ENCODE data around the gene C1orf167. TPM values are rescaled to one million over a fixed set of nuclear protein-coding genes. Genes with fewer than 3 reads are reported as not detected.

Gene C1orf167
- total and polyA plus RNA-seq, 4 experiments from 2014 or later: not detected

DNA sequence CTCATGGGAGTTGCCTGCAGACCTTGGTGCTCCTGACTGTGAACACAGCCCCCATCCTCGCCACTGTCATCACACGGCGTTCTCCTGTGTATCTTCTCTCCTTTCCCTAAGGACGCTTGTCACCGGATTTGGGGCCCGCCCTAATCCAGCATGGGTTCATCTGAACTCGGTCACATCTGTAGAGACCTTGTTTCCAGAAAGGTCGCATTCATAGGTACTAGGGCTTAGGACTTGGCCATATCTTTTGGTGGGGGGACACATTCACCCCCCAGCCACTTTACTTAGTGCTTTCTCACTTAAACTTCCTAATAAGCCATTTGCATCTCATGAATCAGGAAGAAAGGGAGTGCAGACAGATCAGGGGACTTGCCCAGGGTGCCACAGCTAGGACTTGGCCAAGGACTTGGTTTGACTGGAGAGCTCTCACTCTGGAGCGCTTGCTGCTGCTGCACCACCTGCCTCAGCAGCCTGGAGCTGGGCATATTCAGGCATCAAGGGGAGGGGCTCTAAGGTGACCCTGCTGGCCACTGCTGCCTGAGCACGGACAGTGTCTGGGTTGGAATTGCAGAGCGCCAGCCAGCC lies 75.9 kb downstream of the C1orf167 start:
- no peaks in the 10 kb centered on the region for H3K27me3 ChIP-seq (ENCODE audit: insufficient read depth, low read length)
- peaks cover 36 to 59% of the 10 kb centered on the region in 2 donors for H3K36me3 Mint-ChIP-seq
- H3K4me1 Mint-ChIP-seq: peaks cover 2 to 6% (median 4%) of the 10 kb centered on the region in 4 donors
- H3K27ac Mint-ChIP-seq: no peak overlapping the region
- H3K27me3 Mint-ChIP-seq: no peaks in the 10 kb centered on the region
- no peak for DNase-seq
- H3K27ac ChIP-seq (ENCODE audit: low read depth, low read length): no peak overlapping the region
- no peak overlapping the region for H3K4me3 Mint-ChIP-seq
- intact Hi-C loops (cut with micrococcal nuclease): loop anchor here (1.0 to 5.0 kb wide), 6 partner anchors 56 to 279 kb away; partner anchors contain the start of gene MFN2
- peaks cover 44% of the 10 kb centered on the region for H3K36me3 ChIP-seq (ENCODE audit: insufficient read depth, low read length)
- no peaks in the 10 kb centered on the region for H3K9me3 ChIP-seq (ENCODE audit: control insufficient read depth in 1 of 2, low read length in 2 of 2)
- H3K9me3 Mint-ChIP-seq: no peaks in the 10 kb centered on the region
- H3K4me3 ChIP-seq (ENCODE audit: low read length in 2 of 2): no peak overlapping the region
- POLR2A ChIA-PET (ENCODE audit: partially characterized antibody): interaction anchor here (1.3 to 4.9 kb wide), 2 partner anchors 10 to 71 kb away, joined by 3 to 37 read pairs; partner anchors contain the start of gene NPPA
- peaks cover 3% of the 10 kb centered on the region for H3K4me1 ChIP-seq (ENCODE audit: insufficient read depth, low read length)
- CTCF ChIA-PET (ENCODE audit: partially characterized antibody): interaction anchor here (0.8 to 5.6 kb wide), 5 partner anchors 15 to 158 kb away, joined by 3 to 40 read pairs (median 4); partner anchors contain the start of gene MFN2

DNA sequence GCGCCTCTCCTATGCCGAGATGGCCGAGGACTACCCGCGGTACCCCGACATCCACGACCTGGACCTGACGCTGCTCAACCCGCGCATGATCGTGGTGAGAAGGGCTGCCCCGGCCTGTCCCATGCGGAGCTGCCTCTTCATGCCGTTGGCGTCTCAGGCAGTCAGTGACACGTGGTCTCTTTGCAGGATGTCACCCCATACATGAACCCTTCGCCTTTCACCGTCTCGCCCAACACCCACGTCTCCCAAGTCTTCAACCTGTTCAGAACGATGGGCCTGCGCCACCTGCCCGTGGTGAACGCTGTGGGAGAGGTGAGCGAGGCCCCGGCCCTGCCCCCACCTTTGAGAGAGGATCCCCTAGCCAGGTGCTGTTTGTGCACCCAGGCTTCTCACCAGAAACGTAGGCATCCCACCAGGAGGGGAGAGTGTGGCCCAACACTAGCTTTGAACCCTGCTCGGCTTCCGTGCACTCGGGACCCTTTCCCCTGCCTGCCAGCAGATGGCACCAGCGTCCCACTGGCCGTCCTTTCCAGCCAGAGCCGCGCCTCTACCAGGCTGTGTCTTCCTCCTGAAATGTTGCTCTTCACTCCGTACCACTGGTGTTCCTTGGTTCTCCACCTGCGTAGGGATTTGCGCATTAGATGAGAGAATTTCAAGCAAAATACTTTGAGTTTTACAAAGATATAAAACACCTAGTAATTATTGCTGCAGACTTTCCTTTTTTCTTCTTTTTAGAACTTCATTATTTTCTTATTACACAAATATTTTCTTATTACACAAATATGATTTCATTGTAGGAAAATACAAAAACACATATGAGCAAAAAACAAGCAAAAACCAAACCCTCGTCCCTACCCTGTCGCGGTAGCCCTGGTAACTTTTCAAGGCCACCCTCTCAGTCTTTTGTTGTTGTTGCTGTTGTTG lies 76.6 kb downstream of the C1orf167 start:
- intact Hi-C loops (cut with micrococcal nuclease): loop anchor here (1.0 to 5.0 kb wide), 6 partner anchors 56 to 279 kb away; partner anchors contain the start of gene MFN2
- peaks cover 3% of the 10 kb centered on the region for H3K4me1 ChIP-seq (ENCODE audit: insufficient read depth, low read length)
- H3K9me3 ChIP-seq (ENCODE audit: control insufficient read depth in 1 of 2, low read length in 2 of 2): no peaks in the 10 kb centered on the region
- H3K27ac Mint-ChIP-seq: peak overlapping the region in 1 of 7 donors; percentile 24
- CTCF ChIA-PET (ENCODE audit: partially characterized antibody): interaction anchor here (0.8 to 5.6 kb wide), 6 partner anchors 15 to 157 kb away, joined by 3 to 40 read pairs (median 4); partner anchors contain the start of gene MFN2
- H3K4me3 ChIP-seq (ENCODE audit: low read length in 2 of 2): no peak overlapping the region
- H3K27me3 Mint-ChIP-seq: no peaks in the 10 kb centered on the region
- H3K9me3 Mint-ChIP-seq: no peaks in the 10 kb centered on the region
- peaks cover 41% of the 10 kb centered on the region for H3K36me3 ChIP-seq (ENCODE audit: insufficient read depth, low read length)
- H3K27me3 ChIP-seq (ENCODE audit: insufficient read depth, low read length): no peaks in the 10 kb centered on the region
- DNase-seq: peak; percentile 65 to 74 (median 72)
- H3K36me3 Mint-ChIP-seq: peaks cover 36 to 57% of the 10 kb centered on the region in 2 donors
- no peak overlapping the region for H3K27ac ChIP-seq (ENCODE audit: low read depth, low read length)
- peaks cover 2 to 6% (median 4%) of the 10 kb centered on the region in 4 donors for H3K4me1 Mint-ChIP-seq
- POLR2A ChIA-PET (ENCODE audit: partially characterized antibody): interaction anchor here (1.3 to 4.9 kb wide), 2 partner anchors 9 to 70 kb away, joined by 3 to 37 read pairs; partner anchors contain the start of gene NPPA
- H3K4me3 Mint-ChIP-seq: no peak overlapping the region

Other genes starting within 250 kb of the C1orf167 start
- gene FBXO2, start 107.8 kb upstream of the C1orf167 start, total RNA-seq: 1 to 10 TPM; 4.4 to 5.1 TPM
- gene FBXO2, start 107.8 kb upstream of the C1orf167 start, polyA plus RNA-seq: 1 to 10 TPM; 4.1 to 7.5 TPM
- gene FBXO44, start 107.3 kb upstream of the C1orf167 start, total RNA-seq: 10 to 100 TPM; 56.7 to 56.9 TPM
- 10 to 100 TPM in 1 of 2 donors, 1 to 10 TPM in 1; 10.0 to 11.0 TPM for gene FBXO44, start 107.3 kb upstream of the C1orf167 start, polyA plus RNA-seq
- 1 to 10 TPM; 3.2 to 4.3 TPM for gene FBXO6, start 98.0 kb upstream of the C1orf167 start, total RNA-seq
- gene FBXO6, start 98.0 kb upstream of the C1orf167 start, polyA plus RNA-seq: 10 to 100 TPM in 1 of 2 donors, 1 to 10 TPM in 1; 9.0 to 12.1 TPM
- 10 to 100 TPM; 20.7 to 22.7 TPM for gene MAD2L2, start 81.0 kb upstream of the C1orf167 start, total RNA-seq
- 10 to 100 TPM; 51.5 to 55.1 TPM for gene MAD2L2, start 81.0 kb upstream of the C1orf167 start, polyA plus RNA-seq
- gene DRAXIN, start 70.5 kb upstream of the C1orf167 start, total RNA-seq: under 1 TPM; 0.17 to 0.23 TPM
- gene DRAXIN, start 70.5 kb upstream of the C1orf167 start, polyA plus RNA-seq: under 1 TPM in 1 of 2 donors, not detected in 1; 0.07 TPM
- 10 to 100 TPM; 19.0 to 21.7 TPM for gene AGTRAP, start 26.1 kb upstream of the C1orf167 start, total RNA-seq
- gene AGTRAP, start 26.1 kb upstream of the C1orf167 start, polyA plus RNA-seq: 10 to 100 TPM; 53.4 to 76.9 TPM
- gene MTHFR, start 43.8 kb downstream of the C1orf167 start, total RNA-seq: 10 to 100 TPM; 52.7 to 54.2 TPM
- gene MTHFR, start 43.8 kb downstream of the C1orf167 start, polyA plus RNA-seq: 1 to 10 TPM; 2.3 to 6.9 TPM
- gene CLCN6, start 44.0 kb downstream of the C1orf167 start, total RNA-seq: 10 to 100 TPM; 20.8 to 20.9 TPM
- 1 to 10 TPM; 1.4 to 2.6 TPM for gene CLCN6, start 44.0 kb downstream of the C1orf167 start, polyA plus RNA-seq
- gene NPPA, start 85.6 kb downstream of the C1orf167 start, total RNA-seq: not detected
- gene NPPA, start 85.6 kb downstream of the C1orf167 start, polyA plus RNA-seq: not detected
- gene NPPB, start 96.8 kb downstream of the C1orf167 start, total RNA-seq: not detected
- gene NPPB, start 96.8 kb downstream of the C1orf167 start, polyA plus RNA-seq: not detected
- 10 to 100 TPM; 34.5 to 34.6 TPM for gene KIAA2013, start 164.2 kb downstream of the C1orf167 start, total RNA-seq
- gene KIAA2013, start 164.2 kb downstream of the C1orf167 start, polyA plus RNA-seq: 10 to 100 TPM; 28.4 to 52.6 TPM
- gene PLOD1, start 172.5 kb downstream of the C1orf167 start, total RNA-seq: 1 to 10 TPM; 2.9 to 3.6 TPM
- 1 to 10 TPM; 2.5 to 2.6 TPM for gene PLOD1, start 172.5 kb downstream of the C1orf167 start, polyA plus RNA-seq
- gene MFN2, start 218.3 kb downstream of the C1orf167 start, total RNA-seq: 10 to 100 TPM; 44.0 to 53.7 TPM
- gene MFN2, start 218.3 kb downstream of the C1orf167 start, polyA plus RNA-seq: 10 to 100 TPM; 29.0 to 29.5 TPM